AG10803 (cell line): ENCODE measurements around the gene ROR1.
"Not testable (repeated sequence)": the region's sequence is repeated elsewhere in the genome, so short reads cannot be mapped to it uniquely, and the experiment has no call there.

ENCODE experiments used
- DNase-seq: peaks from one replicate; pipeline ENCODE4 v3.0.0; 2010; ENCODE audit warnings: low read depth
- H3K4me3 ChIP-seq: 2 replicates; pipeline ENCODE4 v1.5.1; 2011; ENCODE audit warnings: mild to moderate bottlenecking, low read length, control low read depth
- TF ChIP-seq, protein P1 (sequence below): conservative IDR thresholded peaks from 2 replicates; pipeline ENCODE4 v1.5.1; 2011; ENCODE audit warnings: mild to moderate bottlenecking, low read length, control low read depth, inconsistent platforms

The ROR1 gene

DNA sequence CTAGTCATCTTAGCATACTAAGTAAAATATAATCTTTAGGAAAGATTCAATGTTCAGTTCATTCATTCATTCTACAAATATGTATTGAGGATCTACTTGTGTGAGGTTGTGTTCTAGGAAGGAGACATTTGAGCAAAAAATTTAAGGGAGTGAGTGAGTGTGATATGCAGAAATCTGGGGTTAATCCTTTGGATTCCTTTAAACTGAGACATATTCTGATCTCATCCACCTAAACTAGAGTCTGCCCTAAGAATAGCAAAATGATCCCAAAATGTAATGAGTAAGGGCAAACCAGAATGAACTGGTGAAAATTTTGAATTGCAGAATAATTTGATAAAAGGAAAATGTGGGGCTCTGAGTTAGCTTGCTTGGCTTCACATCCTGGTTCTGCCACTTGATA is 438.2 kb downstream of the ROR1 start:
- H3K4me3 ChIP-seq = no peak overlapping the region
- TF ChIP-seq, protein P1, sequence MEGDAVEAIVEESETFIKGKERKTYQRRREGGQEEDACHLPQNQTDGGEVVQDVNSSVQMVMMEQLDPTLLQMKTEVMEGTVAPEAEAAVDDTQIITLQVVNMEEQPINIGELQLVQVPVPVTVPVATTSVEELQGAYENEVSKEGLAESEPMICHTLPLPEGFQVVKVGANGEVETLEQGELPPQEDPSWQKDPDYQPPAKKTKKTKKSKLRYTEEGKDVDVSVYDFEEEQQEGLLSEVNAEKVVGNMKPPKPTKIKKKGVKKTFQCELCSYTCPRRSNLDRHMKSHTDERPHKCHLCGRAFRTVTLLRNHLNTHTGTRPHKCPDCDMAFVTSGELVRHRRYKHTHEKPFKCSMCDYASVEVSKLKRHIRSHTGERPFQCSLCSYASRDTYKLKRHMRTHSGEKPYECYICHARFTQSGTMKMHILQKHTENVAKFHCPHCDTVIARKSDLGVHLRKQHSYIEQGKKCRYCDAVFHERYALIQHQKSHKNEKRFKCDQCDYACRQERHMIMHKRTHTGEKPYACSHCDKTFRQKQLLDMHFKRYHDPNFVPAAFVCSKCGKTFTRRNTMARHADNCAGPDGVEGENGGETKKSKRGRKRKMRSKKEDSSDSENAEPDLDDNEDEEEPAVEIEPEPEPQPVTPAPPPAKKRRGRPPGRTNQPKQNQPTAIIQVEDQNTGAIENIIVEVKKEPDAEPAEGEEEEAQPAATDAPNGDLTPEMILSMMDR = no peak
- peak; percentile 71 for DNase-seq

DNA sequence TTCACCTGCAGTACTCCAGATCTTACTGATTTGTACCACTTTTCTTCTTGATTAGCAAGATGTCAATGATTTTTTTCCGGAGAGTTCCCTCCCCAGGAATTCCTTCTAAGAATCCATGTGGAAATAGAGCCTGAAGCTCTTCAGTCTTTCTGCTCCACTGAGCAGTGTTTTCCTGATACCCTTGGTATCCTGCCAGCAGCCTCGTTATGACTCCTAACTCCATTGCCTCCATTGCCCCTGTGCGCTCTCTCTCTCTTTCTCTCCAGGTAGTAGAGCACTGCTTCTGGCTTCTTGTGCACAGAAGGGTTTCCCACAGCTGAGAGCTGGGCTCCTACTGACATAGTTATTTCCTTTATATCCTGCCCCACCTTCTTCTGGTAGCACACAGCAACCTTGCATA is 441.8 kb downstream of the ROR1 start:
- H3K4me3 ChIP-seq = no peak overlapping the region
- TF ChIP-seq, protein P1 = no peak
- DNase-seq = no peak

DNA sequence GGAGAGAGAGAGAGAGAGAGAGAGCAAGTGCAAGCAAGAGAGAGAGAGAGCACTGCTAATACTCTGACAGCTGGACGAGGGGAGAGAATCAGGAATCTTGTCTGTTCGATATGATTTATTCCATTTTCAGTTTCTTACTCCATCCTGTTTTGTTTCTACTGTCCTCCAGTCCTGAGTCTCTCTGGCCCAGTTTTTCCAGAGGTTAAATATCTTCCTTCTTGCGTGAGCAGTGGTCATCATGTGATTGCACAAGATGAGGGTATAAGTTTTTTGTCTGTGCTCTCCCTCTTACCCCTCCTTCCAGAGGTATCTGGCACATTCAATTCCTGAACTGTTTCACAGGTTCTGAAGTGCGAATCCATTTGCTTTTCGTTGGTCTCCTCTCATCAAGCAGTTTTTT is 446.4 kb downstream of the ROR1 start:
- DNase-seq = peak; percentile 8
- no peak overlapping the region for H3K4me3 ChIP-seq
- TF ChIP-seq, protein P1 = no peak

DNA sequence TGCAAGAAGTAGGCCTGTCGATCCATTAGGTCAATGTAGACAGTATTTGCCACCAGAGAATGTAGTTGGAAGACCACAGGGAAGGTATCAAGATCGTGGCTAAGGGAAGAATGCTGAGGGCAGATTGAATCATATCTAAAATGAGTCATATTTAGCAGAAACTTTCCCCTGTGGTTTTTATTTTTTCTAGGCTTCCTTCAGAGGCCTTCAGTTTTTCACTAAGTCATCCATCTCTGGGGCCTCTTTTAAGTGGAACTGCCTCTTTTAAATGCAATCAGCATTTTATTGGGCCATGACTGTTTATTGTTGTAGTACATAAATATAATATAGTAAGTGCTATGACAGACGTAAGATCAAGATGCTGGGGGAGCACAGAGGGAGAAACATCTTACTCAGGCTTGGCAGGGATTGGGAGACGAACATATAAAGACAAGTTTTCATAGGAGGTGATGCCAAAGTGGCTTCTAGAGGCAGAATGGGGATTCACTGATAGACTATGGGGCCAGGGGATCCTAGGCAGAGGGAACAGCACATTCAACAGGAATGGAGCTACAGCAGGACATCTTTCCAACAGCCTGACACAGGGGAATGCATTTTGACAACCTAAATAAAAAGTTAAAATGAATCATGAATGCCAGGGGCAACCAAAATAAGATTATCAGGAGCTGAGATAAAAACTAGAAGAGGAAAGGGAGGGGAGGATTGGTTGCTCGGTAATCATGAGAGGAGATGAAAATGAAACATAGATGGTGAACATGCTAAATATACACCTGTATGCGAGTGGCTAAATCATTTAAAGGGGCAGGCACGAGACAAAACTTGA is 449.7 kb downstream of the ROR1 start:
- no peak overlapping the region for H3K4me3 ChIP-seq

DNA sequence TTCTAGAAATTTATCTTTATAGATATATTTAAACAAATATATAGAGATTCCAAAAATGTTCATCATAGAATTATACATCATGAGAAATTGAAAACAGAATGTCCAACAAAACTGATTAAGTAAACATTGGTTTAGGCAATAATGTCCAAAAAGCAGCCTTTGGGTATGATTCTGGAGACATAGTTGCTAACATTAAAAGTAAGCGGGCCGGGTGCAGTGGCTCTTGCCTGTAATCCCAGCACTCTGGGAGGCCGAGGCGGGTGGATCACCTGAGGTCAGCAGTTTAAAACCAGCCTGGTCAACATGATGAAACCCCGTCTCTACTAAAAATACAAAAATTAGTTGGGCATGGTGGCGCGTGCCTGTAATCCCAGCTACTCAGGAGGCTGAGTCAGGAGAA is 450.4 kb downstream of the ROR1 start:
- not testable (repeated sequence) for H3K4me3 ChIP-seq, DNase-seq

More for the DNA sequence above, 449.7 kb downstream of the ROR1 start:
- TF ChIP-seq, protein P1 = no peak
- peak; percentile 84 for DNase-seq

DNA sequence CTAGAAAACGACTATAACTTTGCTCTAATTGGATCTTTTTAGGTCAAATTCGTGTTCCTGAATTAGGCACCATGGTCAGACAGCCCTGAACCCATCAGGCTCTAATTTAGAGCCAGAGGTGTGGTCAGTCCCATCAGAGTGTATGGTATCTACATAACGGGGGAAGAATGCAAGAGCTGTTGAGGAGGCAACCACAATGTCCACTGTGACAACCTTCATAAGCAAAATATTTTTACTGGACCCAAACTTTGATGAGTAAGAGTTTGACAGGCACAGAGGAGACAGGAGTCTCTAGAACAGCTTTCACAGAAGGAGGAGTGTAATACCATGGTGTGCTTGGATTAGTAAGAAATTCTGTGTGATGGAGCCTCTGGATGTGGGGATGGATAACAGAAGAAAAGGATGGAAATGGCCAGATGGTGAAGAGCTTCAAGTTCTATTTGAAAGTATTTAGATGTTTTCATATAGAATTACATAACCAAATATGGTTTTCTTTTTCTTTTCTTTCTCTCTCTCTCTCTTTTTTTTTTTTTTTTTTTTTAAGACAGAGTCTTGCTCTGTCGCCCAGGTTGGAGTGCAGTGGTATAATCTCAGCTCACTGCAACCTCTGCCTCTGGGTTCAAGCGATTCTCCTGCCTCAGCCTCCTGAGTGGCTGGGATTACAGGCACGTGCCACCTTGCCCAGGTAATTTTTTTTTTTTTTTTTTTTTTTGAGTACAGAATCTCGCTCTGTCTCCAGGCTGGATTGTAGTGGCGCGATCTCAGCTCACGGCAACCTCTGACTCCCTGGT is 454.5 kb downstream of the ROR1 start:
- no peak overlapping the region for H3K4me3 ChIP-seq
- DNase-seq = peak; percentile 58
- TF ChIP-seq, protein P1 = no peak

DNA sequence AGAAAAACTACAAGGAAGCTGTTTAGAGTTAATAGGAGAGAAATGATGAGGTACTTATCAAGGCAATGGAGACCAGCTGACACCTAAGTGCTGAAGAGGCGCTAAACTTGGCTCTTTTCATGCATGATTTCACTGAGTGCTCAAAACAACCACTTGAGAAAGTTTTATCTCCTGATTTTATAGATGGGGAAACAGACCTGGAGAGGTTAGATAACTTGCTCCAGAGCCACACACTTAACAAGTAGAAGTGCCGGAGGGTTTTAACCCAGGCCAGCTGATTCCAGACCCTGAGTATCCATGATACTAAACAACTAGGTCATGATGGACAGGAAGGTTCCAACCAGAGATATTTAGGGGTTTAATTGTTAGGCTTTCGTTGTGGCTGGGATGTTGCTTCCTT is 455.5 kb downstream of the ROR1 start:
- no peak for DNase-seq
- no peak overlapping the region for H3K4me3 ChIP-seq
- TF ChIP-seq, protein P1 = no peak
